GM18519 (cell line): ENCODE data around the gene ZFP69B.

Experiments used
- ATAC-seq: cut with Tn5 transposase; IDR thresholded peaks from one replicate; pipeline ENCODE4 v1.9.1; 2021; ENCODE audit warnings: mild to moderate bottlenecking, moderate library complexity; ENCODE audit not compliant: unreplicated experiment, low FRiP score

The ZFP69B gene

GRCh38 chr1:40449684-40450494 lies at the start of gene ZFP69B:
Gene ZFP69B (plus strand): TSS chr1:40450476. CDS start chr1:40450962, 486 bp downstream.
- peak; percentile 76 for ATAC-seq

GRCh38 chr1:40401473-40402201 lies 48.6 kb upstream of the ZFP69B start:
- no peak for ATAC-seq

GRCh38 chr1:40404670-40405462 lies 45.4 kb upstream of the ZFP69B start:
- ATAC-seq: no peak

GRCh38 chr1:40405812-40406211 lies 44.5 kb upstream of the ZFP69B start:
- ATAC-seq: no peak

GRCh38 chr1:40407453-40407852 lies 42.8 kb upstream of the ZFP69B start:
- ATAC-seq: no peak

- no peak for ATAC-seq
These were observed 40.8 kb upstream of the ZFP69B start for GRCh38 chr1:40409467-40409866.

GRCh38 chr1:40411294-40411693 lies 39.0 kb upstream of the ZFP69B start:
- ATAC-seq: no peak

- ATAC-seq: no peak
These were observed 38.4 kb upstream of the ZFP69B start for GRCh38 chr1:40411843-40412242.

- ATAC-seq: no peak
These were observed 36.6 kb upstream of the ZFP69B start for GRCh38 chr1:40413527-40414252.

GRCh38 chr1:40414331-40414730 lies 35.9 kb upstream of the ZFP69B start:
- ATAC-seq: no peak

GRCh38 chr1:40416709-40417108 lies 33.6 kb upstream of the ZFP69B start:
- ATAC-seq: no peak

GRCh38 chr1:40421431-40422384 lies 28.6 kb upstream of the ZFP69B start:
- no peak for ATAC-seq

GRCh38 chr1:40422630-40423263 lies 27.5 kb upstream of the ZFP69B start:
- ATAC-seq: no peak

- ATAC-seq: no peak
These were observed 27.0 kb upstream of the ZFP69B start for GRCh38 chr1:40423264-40423642.

- no peak for ATAC-seq
These were observed 26.2 kb upstream of the ZFP69B start for GRCh38 chr1:40423951-40424618.

GRCh38 chr1:40425198-40425597 lies 25.1 kb upstream of the ZFP69B start:
- ATAC-seq: no peak

- no peak for ATAC-seq
These were observed 18.9 kb upstream of the ZFP69B start for GRCh38 chr1:40431385-40431784.

- ATAC-seq: no peak
These were observed 17.5 kb upstream of the ZFP69B start for GRCh38 chr1:40432644-40433390.
